Measurements from ENCODE around the gene ANKRD63.

GRCh38 chr15:40275523-40275922 lies 7.3 kb downstream of the ANKRD63 start:
- TF ChIP-seq CTCF (IDR thresholded peaks at IDR 0.05), result no peak
- no peak for TF ChIP-seq POLR2A (IDR thresholded peaks at IDR 0.05)
